Measurements from ENCODE around the gene CSRP2.

DNA sequence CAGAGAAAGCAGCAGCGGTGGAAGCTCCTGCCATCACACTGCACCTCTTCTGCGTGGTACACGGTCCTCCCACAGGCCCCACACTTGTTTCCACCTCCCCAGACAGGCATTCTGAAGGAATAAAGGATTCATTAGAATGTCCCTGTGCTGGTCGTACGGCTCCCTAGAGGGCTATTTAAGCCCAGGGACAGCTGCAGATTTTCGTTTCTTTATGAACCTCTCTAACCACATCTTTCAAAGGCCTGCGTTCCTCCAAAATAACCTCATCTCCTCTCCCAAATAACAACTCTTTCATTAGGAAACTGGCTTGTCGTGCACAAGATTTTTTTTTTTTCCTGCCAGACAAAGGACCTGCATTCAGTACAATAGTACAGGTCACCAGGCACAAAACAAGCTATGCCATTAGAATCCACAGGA, 12.7 kb downstream of the CSRP2 start:
- TF ChIP-seq, protein P1, sequence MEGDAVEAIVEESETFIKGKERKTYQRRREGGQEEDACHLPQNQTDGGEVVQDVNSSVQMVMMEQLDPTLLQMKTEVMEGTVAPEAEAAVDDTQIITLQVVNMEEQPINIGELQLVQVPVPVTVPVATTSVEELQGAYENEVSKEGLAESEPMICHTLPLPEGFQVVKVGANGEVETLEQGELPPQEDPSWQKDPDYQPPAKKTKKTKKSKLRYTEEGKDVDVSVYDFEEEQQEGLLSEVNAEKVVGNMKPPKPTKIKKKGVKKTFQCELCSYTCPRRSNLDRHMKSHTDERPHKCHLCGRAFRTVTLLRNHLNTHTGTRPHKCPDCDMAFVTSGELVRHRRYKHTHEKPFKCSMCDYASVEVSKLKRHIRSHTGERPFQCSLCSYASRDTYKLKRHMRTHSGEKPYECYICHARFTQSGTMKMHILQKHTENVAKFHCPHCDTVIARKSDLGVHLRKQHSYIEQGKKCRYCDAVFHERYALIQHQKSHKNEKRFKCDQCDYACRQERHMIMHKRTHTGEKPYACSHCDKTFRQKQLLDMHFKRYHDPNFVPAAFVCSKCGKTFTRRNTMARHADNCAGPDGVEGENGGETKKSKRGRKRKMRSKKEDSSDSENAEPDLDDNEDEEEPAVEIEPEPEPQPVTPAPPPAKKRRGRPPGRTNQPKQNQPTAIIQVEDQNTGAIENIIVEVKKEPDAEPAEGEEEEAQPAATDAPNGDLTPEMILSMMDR (optimal IDR thresholded peaks at IDR 0.05 in 1 of 3, IDR thresholded peaks at IDR 0.05 in 1 of 3, conservative IDR thresholded peaks at IDR 0.05 in 1 of 3; ENCODE audit: extremely low read depth in 1 of 3, insufficient read depth in 2 of 3, low read length in 3 of 3) = no peak
- no peak for TF ChIP-seq EZH2 (IDR thresholded peaks at IDR 0.05; ENCODE audit: low read length)

Measured in keratinocyte (primary cell).